22Rv1 (cell line): ENCODE results near the gene NBL1.

Source experiments
- H3K27ac ChIP-seq: fragments of 450-650 bp; 2 replicates; pipeline ENCODE4 v1.5.1; 2017
- CTCF ChIP-seq: fragments of 450-650 bp; IDR thresholded peaks from 2 replicates; pipeline ENCODE4 v1.5.1; 2017; ENCODE audit warnings: mild to moderate bottlenecking
- ZFX ChIP-seq: fragments of 450-650 bp; IDR thresholded peaks from 2 replicates; pipeline ENCODE4 v1.6.1; 2017; ENCODE audit warnings: antibody characterized with exemption, borderline replicate concordance

Gene NBL1

GRCh38 chr1:19672237-19672636, 28.1 kb downstream of the NBL1 start:
- no peak overlapping the region for H3K27ac ChIP-seq
- TF ChIP-seq CTCF (no peak), ZFX (no peak)

- TF ChIP-seq CTCF: no peak
- TF ChIP-seq ZFX: no peak
- no peak overlapping the region for H3K27ac ChIP-seq
Observed at GRCh38 chr1:19675797-19676196, 31.7 kb downstream of the NBL1 start.

- no peak for TF ChIP-seq ZFX
- TF ChIP-seq CTCF: no peak
- H3K27ac ChIP-seq: no peak overlapping the region
Observed at GRCh38 chr1:19676438-19676922, 32.4 kb downstream of the NBL1 start.

GRCh38 chr1:19678493-19678892, 34.4 kb downstream of the NBL1 start:
- TF ChIP-seq CTCF (no peak), ZFX (no peak)
- H3K27ac ChIP-seq: no peak overlapping the region

GRCh38 chr1:19678931-19679453, 34.9 kb downstream of the NBL1 start:
- TF ChIP-seq CTCF (no peak), ZFX (no peak)
- H3K27ac ChIP-seq: no peak overlapping the region

GRCh38 chr1:19679691-19680090, 35.6 kb downstream of the NBL1 start:
- no peak for TF ChIP-seq CTCF
- no peak for TF ChIP-seq ZFX
- no peak overlapping the region for H3K27ac ChIP-seq

GRCh38 chr1:19680644-19681043, 36.5 kb downstream of the NBL1 start:
- TF ChIP-seq CTCF: no peak
- TF ChIP-seq ZFX: no peak
- H3K27ac ChIP-seq: no peak overlapping the region
